Naive thymus-derived CD4-positive, alpha-beta T cell (primary cell): Measurements from ENCODE around the gene GBA2. TPM values are rescaled to one million over a fixed set of nuclear protein-coding genes. Genes with fewer than 3 reads are reported as not detected.
A peak's percentile ranks its signal among the peaks of the same experiment; 100 is the strongest.

Source experiments
- ATAC-seq: fragments of 150-1000 bp; cut with Tn5 transposase; 2 replicates; pipeline ENCODE4 v1.10.0; 2021; ENCODE audit warnings: mild to moderate bottlenecking, moderate library complexity
- CTCF ChIA-PET: fragments of 350-600 bp; sonication (Branson Sonifier 250); formaldehyde crosslinking; loops from one replicate; lab custom pipeline; 2021; ENCODE audit warnings: antibody characterized with exemption; lab: Charles Lee
- POLR2A ChIA-PET: fragments of 350-600 bp; sonication (Branson Sonifier 250); formaldehyde crosslinking; loops from one replicate; lab custom pipeline; 2021; ENCODE audit warnings: antibody characterized with exemption, inconsistent platforms; lab: Charles Lee
- DNase-seq, 9 donors: peaks; one replicate each; pipeline versions ENCODE4 v3.0.0 to v3.0.0-alpha.2; 2020 to 2022; ENCODE audit warnings: mixed read lengths in 1 of 9
- H3K27ac ChIP-seq: one replicate; pipeline ENCODE4 v1.7.0; 2013; ENCODE audit warnings: mild to moderate bottlenecking, low read depth, low read length, moderate library complexity
- H3K27me3 ChIP-seq, 2 donors: one replicate each; pipeline ENCODE4 v1.7.0; 2013; ENCODE audit warnings: low read length in 2 of 2, mild to moderate bottlenecking in 2 of 2, moderate library complexity in 2 of 2; ENCODE audit not compliant: control insufficient read depth in 2 of 2, insufficient read depth in 2 of 2
- H3K36me3 ChIP-seq, 3 experiments: 1 replicate in 2 of 3; 2 replicates in 1 of 3; pipeline ENCODE4 v1.7.0; 2013; ENCODE audit warnings: low read length in 3 of 3, mild to moderate bottlenecking in 3 of 3, moderate library complexity in 1 of 3; ENCODE audit not compliant: insufficient read depth in 3 of 3, control insufficient read depth in 2 of 3
- H3K4me1 ChIP-seq, 2 donors: one replicate each; pipeline ENCODE4 v1.7.0; 2013; ENCODE audit warnings: low read length in 2 of 2, mild to moderate bottlenecking in 2 of 2, moderate library complexity in 1 of 2; ENCODE audit not compliant: control insufficient read depth in 2 of 2, insufficient read depth in 2 of 2
- H3K4me3 ChIP-seq: 2 replicates; pipeline ENCODE4 v1.7.0; 2013; ENCODE audit warnings: mild to moderate bottlenecking, low read length
- H3K9me3 ChIP-seq, 3 experiments: 1 replicate in 2 of 3; 2 replicates in 1 of 3; pipeline ENCODE4 v1.7.0; 2013; ENCODE audit warnings: low read length in 3 of 3; ENCODE audit not compliant: control insufficient read depth in 2 of 3
- H3K27ac Mint-ChIP-seq, 9 donors: one replicate each; pipeline ENCODE4 v1.8.0; 2020 to 2022; ENCODE audit warnings: mixed read lengths in 9 of 9, mild to moderate bottlenecking in 8 of 9, moderate library complexity in 5 of 9, inconsistent platforms in 2 of 9
- H3K27me3 Mint-ChIP-seq, 5 donors: one replicate each; pipeline ENCODE4 v1.8.0; 2021 to 2022; ENCODE audit warnings: mixed read lengths in 5 of 5, mild to moderate bottlenecking in 1 of 5
- H3K36me3 Mint-ChIP-seq, 5 donors: one replicate each; pipeline ENCODE4 v1.8.0; 2020 to 2022; ENCODE audit warnings: mixed read lengths in 5 of 5, mild to moderate bottlenecking in 3 of 5, inconsistent platforms in 1 of 5
- H3K4me1 Mint-ChIP-seq, 7 donors: one replicate each; pipeline ENCODE4 v1.8.0; 2020 to 2022; ENCODE audit warnings: mixed read lengths in 7 of 7, mild to moderate bottlenecking in 3 of 7, inconsistent platforms in 1 of 7
- H3K4me3 Mint-ChIP-seq, 10 donors: one replicate each; pipeline ENCODE4 v1.8.0; 2020 to 2022; ENCODE audit warnings: mild to moderate bottlenecking in 10 of 10, mixed read lengths in 10 of 10, moderate library complexity in 6 of 10, inconsistent platforms in 2 of 10
- H3K9me3 Mint-ChIP-seq, 11 donors: one replicate each; pipeline ENCODE4 v1.8.0; 2020 to 2022; ENCODE audit warnings: mixed read lengths in 11 of 11, mild to moderate bottlenecking in 4 of 11, inconsistent platforms in 1 of 11, moderate library complexity in 1 of 11
- intact Hi-C, 2 donors: fragments of 100-400 bp; cut with micrococcal nuclease; formaldehyde crosslinking; loops; one replicate each; pipeline ENCODE4 v1.15.1; 2023
- polyA plus RNA-seq, 2 donors: library from polyadenylated mRNA; unstranded; fragments of 300-500 nt; fragmentation: Illumina TruSeq; gene quantifications; one replicate each; pipeline ENCODE4 v1.2.3, GENCODE V29; 2021
- total RNA-seq, 6 experiments: library from RNA in 5 of 6; stranded (reverse) in 5 of 6; gene quantifications; 1 replicate in 5 of 6; 2 replicates in 1 of 6; pipeline ENCODE4 v1.2.3 and lab custom pipeline; 2021 to 2026

The GBA2 gene
- total and polyA plus RNA-seq, 7 experiments from 2014 or later: 18.0 to 55.4 (median 47.5) TPM

- peaks cover 0 to 13% (median 0%) of the 10 kb centered on the region in 7 donors for H3K4me1 Mint-ChIP-seq
Measured at GRCh38 chr9:35717132-35717870, 31.7 kb downstream of the GBA2 start.

GRCh38 chr9:35716230-35716629 is 32.8 kb downstream of the GBA2 start:
- no peak for ATAC-seq
- CTCF ChIA-PET: no interaction called here
- peaks cover 0 to 1% (median 0%) of the 10 kb centered on the region in 11 donors for H3K9me3 Mint-ChIP-seq
- H3K27ac ChIP-seq: no peak overlapping the region
- no peaks in the 10 kb centered on the region for H3K4me1 ChIP-seq
- H3K4me1 Mint-ChIP-seq: peaks cover 0 to 5% (median 0%) of the 10 kb centered on the region in 7 donors
- H3K36me3 ChIP-seq: peaks cover 34 to 100% (median 81%) of the 10 kb centered on the region in 3 experiments
- H3K27me3 ChIP-seq: no peaks in the 10 kb centered on the region
- H3K4me3 ChIP-seq: no peak overlapping the region
- H3K27ac Mint-ChIP-seq: peak overlapping the region in 4 of 9 donors; percentile 30 to 87 (median 77)
- intact Hi-C loops: no loop called here
- DNase-seq: no peak
- no peaks in the 10 kb centered on the region for H3K27me3 Mint-ChIP-seq
- H3K9me3 ChIP-seq: no peaks in the 10 kb centered on the region
- POLR2A ChIA-PET: interaction anchor here (0.6 to 1.4 kb wide), 4 partner anchors 11 to 69 kb away, joined by 3 to 5 read pairs (median 4); partner anchors contain the start of gene SIT1
- no peak overlapping the region for H3K4me3 Mint-ChIP-seq
- peaks cover 17 to 64% (median 30%) of the 10 kb centered on the region in 5 donors for H3K36me3 Mint-ChIP-seq

More at GRCh38 chr9:35717132-35717870, 31.7 kb downstream of the GBA2 start:
- peak overlapping the region in 1 of 9 donors; percentile 71 for H3K27ac Mint-ChIP-seq
- ATAC-seq: no peak
- no peak for DNase-seq
- peaks cover 0 to 1% (median 0%) of the 10 kb centered on the region in 11 donors for H3K9me3 Mint-ChIP-seq
- no peaks in the 10 kb centered on the region for H3K27me3 Mint-ChIP-seq
- H3K4me3 Mint-ChIP-seq: no peak overlapping the region
- peaks cover 27 to 67% (median 34%) of the 10 kb centered on the region in 5 donors for H3K36me3 Mint-ChIP-seq
- CTCF ChIA-PET: interaction anchor here (0.8 to 1.2 kb wide), 2 partner anchors 11 to 21 kb away, joined by 3 to 6 read pairs; no protein-coding TSS in a partner anchor
- Histone ChIP-seq H3K4me1 (no peaks in the 10 kb centered on the region), H3K27me3 (no peaks in the 10 kb centered on the region), H3K4me3 (no peak overlapping the region), H3K9me3 (no peaks in the 10 kb centered on the region), H3K36me3 (peaks cover 44 to 100% (median 82%) of the 10 kb centered on the region in 3 experiments), H3K27ac (no peak overlapping the region)
- POLR2A ChIA-PET: no interaction called here
- intact Hi-C loops: no loop called here

- no peak overlapping the region for H3K27ac ChIP-seq
- no peak overlapping the region for H3K4me3 Mint-ChIP-seq
- ATAC-seq: no peak
- H3K27me3 ChIP-seq: no peaks in the 10 kb centered on the region
- peaks cover 28 to 97% (median 66%) of the 10 kb centered on the region in 3 experiments for H3K36me3 ChIP-seq
- no peaks in the 10 kb centered on the region for H3K9me3 ChIP-seq
- intact Hi-C loops: no loop called here
- peak overlapping the region in 2 of 9 donors; percentile 14 to 31 for H3K27ac Mint-ChIP-seq
- H3K27me3 Mint-ChIP-seq: no peaks in the 10 kb centered on the region
- no peak overlapping the region for H3K4me3 ChIP-seq
- H3K36me3 Mint-ChIP-seq: peaks cover 19 to 73% (median 31%) of the 10 kb centered on the region in 5 donors
- no peaks in the 10 kb centered on the region for H3K4me1 ChIP-seq
- ChIA-PET POLR2A (interaction anchor here (0.6 to 1.1 kb wide), 2 partner anchors 25 to 64 kb away, joined by 3 read pairs; partner anchors contain the start of genes SIT1 and TPM2), CTCF (interaction anchor here (0.7 to 1.3 kb wide), 3 partner anchors 18 to 181 kb away, joined by 3 read pairs; no protein-coding TSS in a partner anchor)
- H3K4me1 Mint-ChIP-seq: peaks cover 0 to 5% (median 0%) of the 10 kb centered on the region in 7 donors
- no peak for DNase-seq
- H3K9me3 Mint-ChIP-seq: peaks cover 0 to 1% (median 0%) of the 10 kb centered on the region in 11 donors
Measured at GRCh38 chr9:35714579-35715252, 34.3 kb downstream of the GBA2 start.

- H3K4me1 Mint-ChIP-seq: peaks cover 0 to 5% (median 0%) of the 10 kb centered on the region in 7 donors
Measured at GRCh38 chr9:35714123-35714522, 34.9 kb downstream of the GBA2 start.

GRCh38 chr9:35713578-35713977 is 35.5 kb downstream of the GBA2 start:
- Mint-ChIP-seq H3K36me3 (peaks cover 18 to 71% (median 33%) of the 10 kb centered on the region in 5 donors), H3K4me3 (no peak overlapping the region), H3K4me1 (peaks cover 0 to 5% (median 0%) of the 10 kb centered on the region in 7 donors), H3K27ac (peak overlapping the region in 2 of 9 donors; percentile 60 to 70), H3K9me3 (peaks cover 0 to 1% (median 0%) of the 10 kb centered on the region in 11 donors), H3K27me3 (no peaks in the 10 kb centered on the region)
- Histone ChIP-seq H3K27me3 (no peaks in the 10 kb centered on the region), H3K4me1 (no peaks in the 10 kb centered on the region), H3K27ac (no peak overlapping the region), H3K4me3 (no peak overlapping the region), H3K36me3 (peaks cover 21 to 95% (median 64%) of the 10 kb centered on the region in 3 experiments), H3K9me3 (no peaks in the 10 kb centered on the region)
- ChIA-PET CTCF (interaction anchor here (0.7 to 1.3 kb wide), 3 partner anchors 17 to 182 kb away, joined by 3 read pairs; no protein-coding TSS in a partner anchor), POLR2A (interaction anchor here (0.7 kb wide), 1 partner anchor 16 kb away, joined by 3 read pairs; no protein-coding TSS in a partner anchor)
- ATAC-seq: no peak
- no peak for DNase-seq
- intact Hi-C loops: no loop called here

More at GRCh38 chr9:35714123-35714522, 34.9 kb downstream of the GBA2 start:
- H3K36me3 ChIP-seq: peaks cover 24 to 95% (median 63%) of the 10 kb centered on the region in 3 experiments
- POLR2A ChIA-PET: no interaction called here
- Mint-ChIP-seq H3K27ac (peak overlapping the region in 2 of 9 donors; percentile 59 to 60), H3K36me3 (peaks cover 15 to 68% (median 31%) of the 10 kb centered on the region in 5 donors), H3K4me3 (no peak overlapping the region), H3K9me3 (peaks cover 0 to 1% (median 0%) of the 10 kb centered on the region in 11 donors), H3K27me3 (no peaks in the 10 kb centered on the region)
- H3K27ac ChIP-seq: no peak overlapping the region
- H3K4me1 ChIP-seq: no peaks in the 10 kb centered on the region
- intact Hi-C loops: no loop called here
- CTCF ChIA-PET: interaction anchor here (0.7 to 1.3 kb wide), 3 partner anchors 17 to 182 kb away, joined by 3 read pairs; no protein-coding TSS in a partner anchor
- H3K27me3 ChIP-seq: no peaks in the 10 kb centered on the region
- ATAC-seq (no peak), DNase-seq (no peak)
- no peaks in the 10 kb centered on the region for H3K9me3 ChIP-seq
- no peak overlapping the region for H3K4me3 ChIP-seq
